Heart left ventricle (tissue), 16 donors: Measurements from ENCODE around the gene GEMIN8. TPM values are rescaled to one million over a fixed set of nuclear protein-coding genes. Genes with fewer than 3 reads are reported as not detected.

ENCODE experiments used
- ATAC-seq, 4 donors: fragments of 200-7000 bp; cut with Tn5 transposase; one replicate each; pipeline ENCODE4 v1.9.1; 2020 to 2022; ENCODE audit warnings: moderate library complexity in 4 of 4, mild to moderate bottlenecking in 3 of 4, moderate number of reproducible peaks in 1 of 4
- DNase-seq, 5 donors: peaks; one replicate each; pipeline ENCODE4 v3.0.0-alpha.2; 2020
- H3K27ac ChIP-seq, 12 donors: fragments of 200-600 bp; sonication (generic) in 4 of 12; one replicate each; pipeline versions ENCODE4 v1.5.0 to v1.8.0; 2016 to 2022; ENCODE audit warnings: mild to moderate bottlenecking in 2 of 12
- H3K27me3 ChIP-seq, 9 donors: fragments of 200-600 bp; sonication (generic) in 2 of 9; one replicate each; pipeline versions ENCODE4 v1.5.1 to v1.8.0; 2016 to 2022; ENCODE audit warnings: mild to moderate bottlenecking in 3 of 9
- H3K36me3 ChIP-seq, 9 donors: fragments of 200-600 bp; sonication (generic) in 2 of 9; one replicate each; pipeline versions ENCODE4 v1.5.0 to v1.8.0; 2018 to 2022; ENCODE audit warnings: mild to moderate bottlenecking in 2 of 9
- H3K4me1 ChIP-seq, 12 donors: fragments of 200-600 bp; sonication (generic) in 4 of 12; one replicate each; pipeline versions ENCODE4 v1.5.0 to v1.8.0; 2016 to 2022; ENCODE audit warnings: mild to moderate bottlenecking in 3 of 12
- H3K4me3 ChIP-seq, 12 donors: fragments of 200-600 bp; sonication (generic) in 4 of 12; one replicate each; pipeline versions ENCODE4 v1.5.0 to v1.8.0; 2017 to 2022; ENCODE audit warnings: mild to moderate bottlenecking in 9 of 12, moderate library complexity in 4 of 12
- H3K9me3 ChIP-seq, 12 donors: fragments of 200-600 bp; sonication (generic) in 4 of 12; one replicate each; pipeline versions ENCODE4 v1.5.0 to v1.8.0; 2016 to 2022; ENCODE audit warnings: mild to moderate bottlenecking in 1 of 12
- POLR2A ChIP-seq, 2 donors: fragments of 450-650 bp; IDR thresholded peaks; one replicate each; pipeline ENCODE4 v1.6.1; 2017; ENCODE audit warnings: antibody characterized with exemption in 2 of 2, mild to moderate bottlenecking in 2 of 2, moderate library complexity in 2 of 2
- WGBS, 4 donors: extraction: QIAGEN DNeasy Blood & Tissue Kit in 2 of 4; methylation state at CpG; one replicate each; pipeline versions ENCODE4 v1.1.5 to v1.1.7; 2013 to 2018; 5-methylcytosine and 5-hydroxymethylcytosine counted together
- intact Hi-C, 10 donors: fragments of 100-400 bp; cut with DNase I; formaldehyde crosslinking; loops; one replicate each; pipeline versions ENCODE4 v1.11.1 to v1.14.2; 2022
- long read RNA-seq, 3 donors: library from polyadenylated mRNA; unstranded; transcript quantifications; one replicate each; pipeline ENCODE4 v2.0.0, GENCODE V29; 2020 to 2021
- polyA plus RNA-seq, 2 donors: library from polyadenylated mRNA; stranded (reverse); fragments of 200-250 nt; gene quantifications; one replicate each; pipeline ENCODE4 v1.2.3, GENCODE V29; 2013
- total RNA-seq, 9 donors: library from RNA; depleted of rRNA in 2 of 9; stranded (reverse); fragments of >200 nt in 2 of 9; fragmentation: NEBNext Ultra II Directional in 3 of 9; extraction: Animal tissue kit (Norgen Biotek cat#: 25700) in 3 of 9; gene quantifications; one replicate each; pipeline versions ENCODE4 v1.1.0 to v1.2.4, GENCODE V29; 2016 to 2023
- TF ChIP-seq, protein P1 (sequence below), 12 donors: fragments of 200-600 bp; sonication (generic) in 4 of 12; IDR thresholded peaks; one replicate each; pipeline versions ENCODE4 v1.5.0 to v1.8.0; 2018 to 2022; ENCODE audit warnings: antibody characterized with exemption in 12 of 12, mild to moderate bottlenecking in 5 of 12
- donor health status: ischemic (EF 13 %, LVEDD 7.1; RV severe dilation, severe dysfunction).
- donor health status: healthy with polysubstance abuse.
- donor health status: DM: no; HTN: yes; CAD: no.
- donor health status: DM: no; HTN: no; CAD: no.
- donor health status: ischemic (EF 25% LVEDD 6.9; RV normal size, moderate dysfunction).
- donor health status: ischemic (EF 25% LVEDD 5.7; RV mildly dilated, moderate dysfunction).
- donor health status: healthy.
- donor health status: DM: yes; HTN: yes; CAD: no.
- donor health status: ischemic (EF 35%, LVEDD 5.7; RV mildly dilated, moderate dysfunction).
- donor health status: nonischemic (EF 11% LVEDD 7.7; RV severe dilation, severe dysfunction).
- donor health status: DM: yes; HTN: yes; CAD: no.
- donor health status: PGD.
- donor health status: ischemic (EF 29% LVEDD 5.4; RV normal size, mild dysfunction).
- donor health status: nonischemic (EF 23%, LVEDD 6.1; RV moderate dilation, normal function).

GEMIN8 gene, protein sequence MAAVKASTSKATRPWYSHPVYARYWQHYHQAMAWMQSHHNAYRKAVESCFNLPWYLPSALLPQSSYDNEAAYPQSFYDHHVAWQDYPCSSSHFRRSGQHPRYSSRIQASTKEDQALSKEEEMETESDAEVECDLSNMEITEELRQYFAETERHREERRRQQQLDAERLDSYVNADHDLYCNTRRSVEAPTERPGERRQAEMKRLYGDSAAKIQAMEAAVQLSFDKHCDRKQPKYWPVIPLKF
- total RNA-seq (10 to 100 TPM; 10.3 to 16.3 (median 13.5) TPM), polyA plus RNA-seq (10 to 100 TPM; 11.9 to 14.3 TPM)
- long read RNA-seq, donor 1, partial matches to known transcripts = 0 of 11 reads
- long read RNA-seq, donor 1, other reads (novel, unspliced or antisense) = 9 of 11 reads
- long read RNA-seq, donor 2, partial matches to known transcripts = 2 of 41 reads
- long read RNA-seq, donor 2, other reads (novel, unspliced or antisense) = 36 of 41 reads
- long read RNA-seq, donor 3, partial matches to known transcripts = 0 of 11 reads
- long read RNA-seq, donor 3, other reads (novel, unspliced or antisense) = 10 of 11 reads

DNA sequence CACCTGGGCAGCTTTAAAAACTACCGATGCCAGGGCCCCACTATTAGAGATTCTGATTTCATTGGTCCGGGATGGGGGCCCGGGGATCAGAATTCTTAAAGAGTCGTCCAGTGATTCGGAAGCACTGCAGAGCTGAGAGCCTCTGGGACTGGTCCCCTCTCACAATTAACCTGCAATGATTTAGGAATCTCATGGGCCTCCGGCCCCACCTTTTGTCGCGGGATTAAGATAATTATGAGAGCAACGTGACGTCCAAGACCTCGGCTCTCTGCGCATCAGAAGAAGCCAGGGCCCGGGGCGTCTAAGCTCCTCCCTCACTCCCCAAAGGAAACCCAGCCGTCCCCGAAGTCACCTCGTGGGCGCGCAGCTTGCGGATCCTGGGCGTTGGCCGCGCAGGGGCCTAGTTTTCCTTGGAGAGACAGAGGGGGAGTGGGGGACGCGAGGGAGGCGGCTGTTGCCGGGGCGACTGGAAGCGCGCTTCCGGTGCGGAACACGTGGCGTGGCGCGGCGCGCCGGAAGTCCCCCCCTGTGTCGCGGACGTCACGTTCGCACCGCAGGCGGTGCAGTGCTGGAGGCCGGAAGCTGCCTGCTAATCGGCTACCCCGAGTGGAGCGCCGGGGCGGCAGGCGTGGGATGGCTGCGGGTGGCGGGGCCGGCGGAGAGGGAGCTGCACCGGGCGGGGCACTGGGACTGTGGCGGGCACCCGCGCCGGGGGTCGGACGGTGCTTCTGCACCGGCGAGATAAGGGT, at the start of gene GEMIN8:
Gene GEMIN8, minus strand, starts transcription at position 468 of the 749 bp plus-strand sequence. CDS start 8,414 bp downstream, outside the sequence.
- peak; percentile 85 to 92 (median 90) for DNase-seq
- Histone ChIP-seq H3K4me1 (peaks cover 0 to 30% (median 13%) of the 10 kb centered on the region in 12 donors), H3K36me3 (no peaks in the 10 kb centered on the region), H3K27me3 (peaks cover 0 to 24% (median 0%) of the 10 kb centered on the region in 9 donors), H3K27ac (peak within 1 kb of the TSS; percentile 40 to 89 (median 84)), H3K9me3 (no peaks in the 10 kb centered on the region), H3K4me3 (peak within 1 kb of the TSS; percentile 34 to 97 (median 70))
- ATAC-seq = peak; percentile 94 to 99 (median 98)
- 0 to 7% (median 2%) methylated on average over 42 to 67 of the region's 67 CpGs for whole genome bisulfite sequencing, 4 donors
- intact Hi-C loops = loop anchor here (2.0 to 10.0 kb wide), 17 partner anchors 125 to 1075 kb away; partner anchors contain the start of gene TCEANC (in 1 of the 10)
- peak in 1 of 2 donors; percentile 53 for TF ChIP-seq POLR2A (IDR thresholded peaks at IDR 0.05)
- TF ChIP-seq, protein P1, sequence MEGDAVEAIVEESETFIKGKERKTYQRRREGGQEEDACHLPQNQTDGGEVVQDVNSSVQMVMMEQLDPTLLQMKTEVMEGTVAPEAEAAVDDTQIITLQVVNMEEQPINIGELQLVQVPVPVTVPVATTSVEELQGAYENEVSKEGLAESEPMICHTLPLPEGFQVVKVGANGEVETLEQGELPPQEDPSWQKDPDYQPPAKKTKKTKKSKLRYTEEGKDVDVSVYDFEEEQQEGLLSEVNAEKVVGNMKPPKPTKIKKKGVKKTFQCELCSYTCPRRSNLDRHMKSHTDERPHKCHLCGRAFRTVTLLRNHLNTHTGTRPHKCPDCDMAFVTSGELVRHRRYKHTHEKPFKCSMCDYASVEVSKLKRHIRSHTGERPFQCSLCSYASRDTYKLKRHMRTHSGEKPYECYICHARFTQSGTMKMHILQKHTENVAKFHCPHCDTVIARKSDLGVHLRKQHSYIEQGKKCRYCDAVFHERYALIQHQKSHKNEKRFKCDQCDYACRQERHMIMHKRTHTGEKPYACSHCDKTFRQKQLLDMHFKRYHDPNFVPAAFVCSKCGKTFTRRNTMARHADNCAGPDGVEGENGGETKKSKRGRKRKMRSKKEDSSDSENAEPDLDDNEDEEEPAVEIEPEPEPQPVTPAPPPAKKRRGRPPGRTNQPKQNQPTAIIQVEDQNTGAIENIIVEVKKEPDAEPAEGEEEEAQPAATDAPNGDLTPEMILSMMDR (IDR thresholded peaks at IDR 0.05) = no peak

DNA sequence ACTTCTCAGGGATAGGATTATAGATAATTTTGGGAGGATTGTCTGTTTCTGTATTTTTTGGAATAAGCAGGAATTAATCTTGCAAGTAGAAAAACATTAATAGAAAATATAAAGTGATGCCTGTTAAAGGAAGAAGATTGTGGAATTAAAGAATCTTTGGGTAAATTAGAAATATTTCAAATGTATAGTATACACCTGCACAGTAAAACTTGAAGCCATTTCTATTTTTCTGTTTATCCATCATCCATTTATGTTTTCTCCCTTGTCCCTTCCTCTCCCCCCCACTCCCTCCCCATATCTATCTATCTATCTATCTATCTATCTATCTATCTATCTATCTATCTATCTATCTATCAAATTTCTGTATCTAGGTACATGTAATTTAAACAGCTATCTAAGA, 46.9 kb upstream of the GEMIN8 start:
- Histone ChIP-seq H3K27ac (no peak overlapping the region), H3K4me1 (no peaks in the 10 kb centered on the region), H3K9me3 (no peaks in the 10 kb centered on the region), H3K27me3 (peaks cover 0 to 11% (median 0%) of the 10 kb centered on the region in 9 donors), H3K36me3 (no peaks in the 10 kb centered on the region), H3K4me3 (no peak overlapping the region)
- TF ChIP-seq, protein P1 (IDR thresholded peaks at IDR 0.05) = no peak
- no peak for TF ChIP-seq POLR2A (IDR thresholded peaks at IDR 0.05)
- DNase-seq (no peak), ATAC-seq (no peak)
- intact Hi-C loops = no loop called here

DNA sequence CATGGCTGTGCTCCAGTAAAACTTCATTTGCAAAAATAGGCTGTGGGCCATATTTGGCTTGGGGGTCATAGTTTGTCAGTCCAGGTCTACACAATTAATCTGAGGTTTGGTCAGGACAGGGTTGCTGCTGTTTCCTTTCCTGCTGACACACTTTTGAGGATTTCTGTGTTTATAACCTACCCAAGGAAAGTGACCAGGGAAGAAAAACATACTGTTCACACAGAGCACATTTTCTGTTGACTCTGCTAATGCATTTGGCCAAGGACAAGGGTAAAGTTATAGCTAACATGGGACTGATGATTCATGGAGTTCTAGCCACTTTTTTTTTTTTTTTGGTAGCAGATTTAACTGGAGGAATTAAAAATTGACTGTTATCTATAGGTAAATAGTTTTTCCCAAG, 43.9 kb upstream of the GEMIN8 start:
- H3K27ac ChIP-seq = no peak overlapping the region
- no peak for ATAC-seq
- intact Hi-C loops = no loop called here
- DNase-seq = no peak
- no peaks in the 10 kb centered on the region for H3K4me1 ChIP-seq
- H3K4me3 ChIP-seq = no peak overlapping the region
- TF ChIP-seq POLR2A (IDR thresholded peaks at IDR 0.05) = no peak
- TF ChIP-seq, protein P1 (IDR thresholded peaks at IDR 0.05) = no peak
- H3K27me3 ChIP-seq = peaks cover 0 to 18% (median 0%) of the 10 kb centered on the region in 9 donors
- no peaks in the 10 kb centered on the region for H3K36me3 ChIP-seq
- H3K9me3 ChIP-seq = no peaks in the 10 kb centered on the region

DNA sequence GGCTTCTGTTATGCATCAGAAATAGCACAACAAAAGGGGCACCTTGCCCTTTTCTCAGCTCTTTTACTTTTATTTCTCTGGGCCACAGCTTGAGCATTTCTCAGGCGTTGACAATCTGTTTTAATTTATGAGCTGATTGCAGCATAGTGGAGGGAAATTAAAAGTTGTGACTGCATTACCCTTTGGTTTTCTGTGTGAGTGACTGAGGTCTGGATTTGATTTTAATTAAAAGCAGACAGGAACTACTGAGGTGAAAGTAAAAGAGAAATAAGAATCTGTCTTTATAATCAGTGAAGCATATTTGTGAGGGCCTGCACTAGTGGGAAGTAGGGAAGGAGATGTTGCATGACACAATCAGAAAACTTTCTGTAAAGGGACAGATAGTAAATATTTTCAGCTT, 43.4 kb upstream of the GEMIN8 start:
- Histone ChIP-seq H3K4me3 (no peak overlapping the region), H3K9me3 (no peaks in the 10 kb centered on the region), H3K27me3 (peaks cover 0 to 13% (median 0%) of the 10 kb centered on the region in 9 donors), H3K36me3 (no peaks in the 10 kb centered on the region), H3K27ac (no peak overlapping the region), H3K4me1 (no peaks in the 10 kb centered on the region)
- ATAC-seq = no peak
- DNase-seq = no peak
- intact Hi-C loops = no loop called here
- WGBS, 4 donors = 24 to 42% (median 40%) methylated on average over 1 of the region's 1 CpG
- TF ChIP-seq, protein P1 (IDR thresholded peaks at IDR 0.05) = no peak
